DLD1 (cell line): ENCODE results near the gene CDT1.

ENCODE experiments used
- in situ Hi-C: cut with HindIII; loops from 2 replicates; pipeline ENCODE4 v1.10.0; 2017; ENCODE audit warnings: low sequenced_read_pairs

Gene CDT1

DNA sequence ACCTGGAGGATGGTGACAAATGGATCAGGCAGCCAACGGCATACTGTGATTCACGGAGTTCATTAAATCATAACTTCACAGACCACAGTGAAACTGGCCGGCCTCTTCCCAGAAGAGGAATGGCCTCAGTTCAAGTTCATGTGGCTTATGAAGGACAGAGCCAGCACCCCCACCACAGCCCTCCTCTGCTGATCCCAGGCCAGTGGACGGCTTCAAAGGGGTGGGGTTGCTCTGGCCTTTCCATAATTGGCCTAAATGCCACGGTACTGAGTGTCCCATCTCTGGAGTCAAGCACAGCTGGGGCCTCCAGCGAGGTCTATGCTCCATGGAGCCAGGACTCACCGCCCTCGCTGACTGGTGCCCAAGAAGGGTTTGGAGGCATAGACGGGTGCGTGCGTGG, 31.8 kb downstream of the CDT1 start:
- in situ Hi-C loops = no loop called here

DNA sequence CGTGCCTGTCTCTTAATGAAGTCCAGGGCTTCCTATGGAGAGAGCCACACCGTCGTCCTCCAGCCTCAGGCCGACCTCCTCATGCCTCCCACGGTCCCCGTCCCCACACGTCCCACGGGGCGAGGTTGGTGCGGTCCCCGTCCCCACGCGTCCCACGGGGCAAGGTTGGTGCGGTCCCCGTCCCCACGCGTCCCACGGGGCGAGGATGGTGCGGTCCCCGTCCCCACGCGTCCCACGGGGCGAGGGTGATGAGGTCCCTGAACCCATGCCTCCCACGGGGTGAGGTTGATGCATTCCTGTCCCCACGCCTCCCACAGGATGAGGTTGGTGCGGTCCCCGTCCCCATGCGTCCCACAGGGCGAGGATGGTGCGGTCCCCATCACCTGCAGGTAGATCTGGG, 32.2 kb downstream of the CDT1 start:
- in situ Hi-C loops = no loop called here

DNA sequence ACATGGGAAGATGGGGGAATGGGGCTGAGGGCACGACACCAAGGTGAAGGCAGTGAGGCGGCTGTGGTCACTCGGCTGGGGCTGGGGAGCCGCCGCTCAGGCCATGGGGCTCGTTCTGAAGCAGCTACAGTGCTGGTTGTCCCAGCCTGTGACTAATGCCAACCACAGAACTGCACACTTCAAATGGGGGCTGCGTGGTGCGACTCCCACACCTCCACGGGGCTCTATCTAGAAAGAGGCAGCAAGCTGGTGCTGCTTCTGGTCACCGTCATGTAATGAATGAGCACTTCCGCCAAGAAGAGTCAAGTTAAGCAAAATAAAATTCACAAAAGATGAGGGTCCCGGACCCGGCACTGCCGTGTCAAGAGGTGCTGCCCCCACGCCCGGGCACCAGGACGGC, 33.2 kb downstream of the CDT1 start:
- in situ Hi-C loops = no loop called here

- in situ Hi-C loops = no loop called here
Observed at GRCh38 chr16:88837806-88838205, 34.2 kb downstream of the CDT1 start.

DNA sequence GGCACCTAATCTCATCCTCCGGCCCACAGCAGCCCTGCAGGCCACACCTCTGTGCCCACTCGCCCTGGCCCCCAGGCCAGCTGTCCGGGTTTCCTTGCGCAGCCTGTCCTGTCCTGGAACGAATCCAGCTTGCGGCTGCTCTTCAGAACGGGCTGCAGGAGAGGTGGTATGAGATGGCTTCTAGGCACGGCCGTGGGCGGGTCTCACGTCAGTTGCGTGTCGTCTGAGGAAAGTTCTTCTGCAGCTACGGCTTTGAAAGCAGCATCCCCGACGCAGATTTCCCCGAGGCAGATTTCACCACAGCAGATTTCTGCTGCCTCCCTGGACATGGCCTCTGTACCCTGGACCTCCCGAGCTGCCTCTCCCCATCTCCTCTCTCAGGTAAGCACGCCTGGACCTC, 35.0 kb downstream of the CDT1 start:
- in situ Hi-C loops = no loop called here

GRCh38 chr16:88839026-88839529, 35.5 kb downstream of the CDT1 start:
- in situ Hi-C loops = no loop called here

- in situ Hi-C loops = no loop called here
Observed at GRCh38 chr16:88839745-88840599, 36.4 kb downstream of the CDT1 start.

DNA sequence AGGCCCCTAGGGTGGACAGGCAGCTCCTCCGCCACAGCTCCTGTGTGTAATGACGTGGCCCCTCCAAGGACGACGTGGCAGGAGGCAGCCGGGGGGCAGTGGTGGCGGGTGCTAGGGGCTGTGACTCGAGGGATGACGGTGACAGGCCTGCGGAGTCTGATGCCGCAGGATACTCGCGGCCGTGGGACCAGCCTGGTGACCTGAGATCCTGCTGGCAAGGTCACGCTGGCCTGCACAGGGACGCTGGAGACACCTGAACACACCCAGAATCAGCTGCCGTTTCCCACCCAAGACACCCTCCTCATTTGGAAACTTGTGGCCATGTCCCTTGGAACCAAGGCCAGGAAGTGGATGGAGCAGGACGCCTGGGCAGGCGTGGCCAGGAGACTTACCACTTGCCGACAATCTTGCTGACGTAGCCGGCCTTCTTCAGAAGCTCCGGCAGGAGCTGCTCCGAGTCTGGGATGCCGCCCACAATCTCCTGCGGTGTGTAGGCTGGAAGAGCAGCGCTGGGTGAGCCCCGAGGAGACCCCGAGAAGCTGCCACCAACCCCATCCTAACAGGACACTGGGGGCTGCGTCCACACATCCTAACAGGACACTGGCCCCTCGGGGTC, 37.1 kb downstream of the CDT1 start:
- in situ Hi-C loops = no loop called here

- in situ Hi-C loops = no loop called here
Observed at GRCh38 chr16:88841521-88842307, 38.1 kb downstream of the CDT1 start.

GRCh38 chr16:88842308-88842756, 38.7 kb downstream of the CDT1 start:
- in situ Hi-C loops = no loop called here

GRCh38 chr16:88842806-88843205, 39.2 kb downstream of the CDT1 start:
- in situ Hi-C loops = no loop called here

DNA sequence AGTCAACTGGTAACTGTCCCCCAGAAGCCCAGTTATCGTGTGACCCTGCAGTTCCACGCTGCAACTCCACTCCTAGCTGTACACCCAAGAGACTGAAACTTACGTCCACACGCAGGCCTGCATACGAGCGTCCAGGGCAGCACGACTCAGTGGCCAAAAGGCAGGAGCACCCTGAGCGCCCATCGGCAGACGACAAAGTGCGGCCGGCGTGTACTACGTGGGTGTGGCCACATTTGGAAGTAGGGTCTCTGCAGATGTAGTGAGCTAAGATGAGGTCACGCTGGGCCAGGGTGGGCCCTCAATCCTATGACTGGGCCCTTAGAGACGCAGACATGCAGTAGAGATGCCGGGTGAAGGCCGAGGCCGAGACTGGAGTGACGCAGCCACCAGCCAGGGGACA, 39.7 kb downstream of the CDT1 start:
- in situ Hi-C loops = no loop called here

- in situ Hi-C loops = no loop called here
Observed at GRCh38 chr16:88844419-88845036, 40.9 kb downstream of the CDT1 start.

DNA sequence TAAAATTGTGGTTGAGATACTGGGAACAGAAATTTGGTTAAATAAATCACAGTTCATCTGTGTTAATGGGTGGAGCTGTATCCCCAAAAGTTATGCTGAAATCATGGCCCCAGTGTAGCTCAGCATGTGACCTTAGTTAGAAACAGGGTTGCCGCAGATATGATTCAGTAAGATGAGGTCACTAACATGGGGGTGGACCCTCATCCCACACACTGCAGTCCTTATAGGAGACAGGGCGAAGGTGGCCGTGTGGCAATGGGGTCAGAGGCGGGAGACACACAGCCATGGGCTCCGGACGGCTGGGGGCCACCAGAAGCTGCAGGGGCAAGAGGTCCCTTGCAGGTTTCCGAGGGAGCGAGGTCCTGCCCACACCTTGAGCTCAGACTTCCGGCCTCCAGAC, 42.5 kb downstream of the CDT1 start:
- in situ Hi-C loops = no loop called here

DNA sequence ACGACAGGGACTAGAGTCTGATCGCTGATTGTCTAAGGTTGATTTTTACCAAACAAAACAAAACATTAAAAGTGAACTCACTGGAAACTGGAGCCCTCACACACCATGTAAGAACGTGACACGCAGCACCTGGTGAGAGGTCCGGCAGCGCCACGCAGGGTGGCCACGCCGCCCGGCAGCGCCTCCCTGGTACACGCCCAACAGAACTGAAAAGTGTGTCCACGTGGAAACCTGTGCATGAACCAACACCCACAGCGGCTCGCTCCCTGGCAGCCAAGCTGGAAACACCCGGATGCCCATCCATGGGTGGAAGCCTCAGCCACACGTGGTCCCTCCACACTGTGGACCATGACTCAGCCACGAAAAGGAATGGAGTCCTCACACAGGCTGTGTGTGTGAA, 44.1 kb downstream of the CDT1 start:
- in situ Hi-C loops = no loop called here

GRCh38 chr16:88848557-88848956, 45.0 kb downstream of the CDT1 start:
- in situ Hi-C loops = no loop called here

GRCh38 chr16:88850531-88851199, 47.1 kb downstream of the CDT1 start:
- in situ Hi-C loops = no loop called here

- in situ Hi-C loops = no loop called here
Observed at GRCh38 chr16:88851616-88852015, 48.0 kb downstream of the CDT1 start.

DNA sequence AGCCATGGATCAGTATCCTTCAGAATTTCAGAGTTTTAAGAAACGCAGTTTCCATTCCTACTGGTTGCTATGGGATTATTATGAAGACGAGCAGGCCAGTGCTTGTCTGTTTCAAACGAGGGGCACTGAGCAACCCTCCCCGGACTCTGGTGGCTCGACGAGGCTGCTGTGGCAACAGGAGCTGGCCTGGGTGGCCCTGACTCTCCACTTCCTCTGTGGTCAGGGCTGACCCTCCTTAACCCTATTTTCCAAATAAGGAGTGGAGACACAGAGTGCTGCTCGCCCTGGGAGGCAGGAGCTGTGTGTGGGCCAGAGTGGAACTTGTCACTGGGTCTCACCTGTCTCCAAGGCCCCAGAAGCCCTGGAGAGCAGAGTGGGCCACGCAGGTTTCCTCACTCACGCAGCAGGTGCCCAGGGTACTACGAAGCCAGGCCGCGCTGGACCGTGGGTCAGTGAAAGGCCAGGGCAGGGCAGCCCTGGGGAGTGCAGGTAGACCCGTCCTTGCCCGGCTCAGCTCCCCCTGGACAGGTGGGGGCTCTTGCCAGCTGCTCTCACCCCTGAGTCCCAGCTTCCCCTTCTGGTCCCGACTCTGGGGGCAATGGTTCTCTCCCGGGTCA, 49.8 kb downstream of the CDT1 start:
- in situ Hi-C loops = no loop called here
